GM21390 (cell line): ENCODE results near the gene KIAA0753.
"Not testable (repeated sequence)": the region's sequence is repeated elsewhere in the genome, so short reads cannot be mapped to it uniquely, and the experiment has no call there.

Experiments
- ATAC-seq: cut with Tn5 transposase; IDR thresholded peaks from one replicate; pipeline ENCODE4 v1.9.1; 2021; ENCODE audit not compliant: unreplicated experiment

The KIAA0753 gene

DNA sequence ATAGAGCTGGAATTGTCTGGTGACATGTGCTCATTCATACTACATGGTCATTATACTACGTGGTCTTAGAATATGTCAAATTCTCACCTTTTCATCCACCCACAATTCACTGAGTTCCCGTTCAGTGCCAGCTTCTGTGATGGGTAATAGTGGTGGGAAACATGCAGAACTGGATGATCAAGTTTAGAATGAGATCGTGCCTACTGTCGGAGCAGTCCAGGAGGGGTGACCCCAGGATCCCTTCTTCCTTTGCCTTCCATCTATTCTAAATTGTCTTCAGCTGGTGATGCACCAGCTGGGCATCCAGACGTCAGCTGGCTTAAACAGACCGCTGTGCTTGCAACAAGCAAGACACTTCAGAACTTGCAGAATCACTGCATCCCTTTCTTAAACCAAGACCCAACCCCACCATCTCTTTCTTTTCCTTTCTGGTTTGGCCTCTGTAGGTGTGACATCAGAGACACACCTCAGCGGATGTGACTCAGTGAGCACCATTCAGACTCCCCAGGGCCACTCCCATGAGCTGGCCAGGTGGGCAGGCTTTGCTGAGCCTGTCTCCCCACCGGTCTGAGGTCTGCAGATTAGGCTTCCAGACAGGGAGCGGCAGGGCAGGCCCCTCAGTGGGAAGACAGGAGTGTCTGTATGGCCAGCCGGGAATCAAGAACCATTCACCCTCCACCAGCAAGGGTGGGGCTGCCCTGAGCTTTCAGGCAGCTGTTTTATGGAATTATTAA lies 29.1 kb upstream of the KIAA0753 start:
- no peak for ATAC-seq

DNA sequence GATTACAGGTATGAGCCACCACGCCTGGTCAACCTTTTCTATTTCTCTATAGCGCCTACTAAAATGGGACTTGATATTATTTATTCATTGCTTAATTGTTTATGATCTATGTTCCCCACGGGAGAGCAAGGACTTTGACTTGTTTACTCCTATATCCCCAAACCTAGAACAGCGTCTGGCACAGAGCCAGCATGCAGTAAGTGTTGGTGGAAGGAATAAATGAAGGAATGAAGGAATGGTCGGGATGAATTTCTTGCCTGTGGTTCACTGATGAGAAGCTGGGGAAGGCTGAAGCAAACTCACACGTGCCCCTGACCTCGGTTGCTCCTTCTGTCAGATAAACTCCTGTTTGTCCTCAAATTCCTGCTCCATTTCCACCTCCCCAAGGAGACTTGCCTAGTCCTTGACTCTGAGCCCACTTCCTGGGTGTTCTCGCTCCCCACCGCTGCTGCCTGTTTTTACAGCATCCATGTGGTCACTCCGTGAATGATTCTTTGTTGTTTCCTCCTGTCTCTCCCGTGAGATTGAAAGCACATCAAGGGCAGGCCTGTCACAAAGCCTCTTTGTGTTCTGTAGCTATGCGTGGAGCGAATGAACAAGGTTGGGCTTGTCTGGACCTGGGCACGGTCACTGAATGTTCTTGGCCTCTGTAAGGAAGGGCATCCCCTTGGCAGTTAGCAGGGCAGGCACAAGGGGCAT lies 28.4 kb upstream of the KIAA0753 start:
- ATAC-seq, result no peak

DNA sequence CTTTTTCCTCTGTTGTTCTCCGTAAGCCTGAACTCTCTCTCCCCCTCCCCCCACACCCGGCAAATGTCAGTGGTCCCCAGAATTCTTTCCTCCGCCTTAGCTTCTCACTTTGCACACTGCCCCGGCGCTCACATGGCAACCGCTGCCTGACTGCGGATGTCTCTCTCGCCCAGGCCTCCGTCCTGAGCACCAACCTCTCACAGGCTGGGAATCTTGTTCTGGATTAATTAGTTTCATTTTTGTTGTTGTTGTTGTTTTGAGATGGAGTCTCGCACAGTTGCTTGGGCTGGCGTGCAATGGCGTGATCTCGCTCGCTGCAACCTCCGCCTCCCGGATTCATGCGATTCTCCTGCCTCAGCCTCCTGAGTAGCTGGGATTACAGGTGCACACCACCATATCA lies 27.7 kb upstream of the KIAA0753 start:
- ATAC-seq, result no peak

DNA sequence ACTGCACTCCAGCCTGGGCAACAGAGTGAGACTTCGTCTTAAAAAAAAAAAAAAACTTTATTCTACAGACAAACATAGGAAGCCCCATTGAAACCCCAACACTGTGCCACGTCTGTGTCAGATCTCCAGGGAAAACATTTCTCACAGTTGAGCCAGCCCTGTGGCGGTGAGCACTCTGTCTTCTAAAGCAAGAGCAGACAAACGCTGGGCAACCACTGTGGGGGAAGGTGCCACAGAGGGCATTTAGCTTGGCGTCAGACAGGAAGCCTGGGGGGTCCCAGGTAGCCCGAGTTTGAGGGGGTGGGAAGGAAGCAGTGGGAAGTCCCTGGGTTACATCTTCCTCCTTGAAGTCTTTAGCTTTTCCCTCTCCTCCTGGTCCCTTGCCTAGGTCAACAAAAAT lies 27.0 kb upstream of the KIAA0753 start:
- no peak for ATAC-seq

DNA sequence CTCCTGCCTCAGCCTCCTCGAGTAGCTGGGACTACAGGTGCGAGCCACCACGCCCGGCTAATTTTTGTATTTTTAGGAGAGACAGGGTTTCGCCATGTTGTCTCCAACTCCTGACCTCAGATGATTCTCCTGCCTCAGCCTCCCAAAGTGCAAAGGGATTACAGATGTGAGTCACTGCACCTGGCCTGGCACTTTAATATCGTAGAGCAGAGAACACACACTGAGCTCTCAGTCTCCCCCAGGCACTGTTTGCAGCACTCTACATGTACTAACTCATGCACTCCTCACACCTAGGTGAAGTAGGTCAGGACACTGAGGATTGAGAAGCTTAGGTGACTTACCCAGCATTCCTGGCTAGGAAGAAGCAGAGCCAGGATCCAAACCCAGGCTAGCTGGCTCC lies 26.0 kb upstream of the KIAA0753 start:
- no peak for ATAC-seq

DNA sequence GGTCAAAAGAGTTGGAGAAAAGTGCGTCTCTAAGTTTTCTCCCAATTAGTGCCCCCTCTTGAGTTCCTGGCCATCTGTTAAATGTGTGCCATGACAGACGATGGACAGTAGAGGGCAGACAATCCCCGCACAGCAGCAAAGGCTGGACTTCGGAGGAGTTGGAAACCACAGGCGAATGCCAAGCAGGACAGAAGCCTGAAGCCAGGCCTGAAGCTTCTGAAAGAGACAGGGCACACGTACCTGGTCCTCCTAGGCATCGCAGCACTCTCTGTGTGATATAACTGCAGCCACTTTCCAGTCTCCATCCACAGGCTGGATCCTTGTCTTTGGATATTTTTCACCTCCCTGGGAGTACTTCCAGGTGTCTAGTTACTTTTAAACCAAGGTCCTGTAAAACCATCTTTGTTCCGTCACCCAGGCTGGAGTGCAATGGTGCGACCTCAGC lies 25.6 kb upstream of the KIAA0753 start:
- no peak for ATAC-seq

DNA sequence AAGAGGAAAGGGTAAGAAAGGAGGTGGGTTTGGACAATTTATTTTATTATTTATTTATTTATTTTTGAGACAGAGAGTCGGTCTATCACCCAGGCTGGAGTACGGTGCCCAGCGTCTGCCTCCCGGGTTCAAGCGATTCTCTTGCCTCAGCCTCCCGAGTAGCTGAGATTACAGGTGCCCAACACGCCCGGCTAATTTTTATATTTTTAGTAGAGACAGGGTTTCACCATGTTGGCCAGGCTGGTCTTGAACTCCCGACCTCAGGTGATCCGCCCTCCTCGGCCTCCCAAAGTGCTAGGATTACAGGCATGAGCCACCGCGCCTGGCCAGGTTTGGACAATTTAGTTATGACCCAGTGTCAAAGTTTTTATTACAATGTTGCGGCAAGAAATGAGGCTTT lies 22.7 kb upstream of the KIAA0753 start:
- ATAC-seq, result not testable (repeated sequence)

DNA sequence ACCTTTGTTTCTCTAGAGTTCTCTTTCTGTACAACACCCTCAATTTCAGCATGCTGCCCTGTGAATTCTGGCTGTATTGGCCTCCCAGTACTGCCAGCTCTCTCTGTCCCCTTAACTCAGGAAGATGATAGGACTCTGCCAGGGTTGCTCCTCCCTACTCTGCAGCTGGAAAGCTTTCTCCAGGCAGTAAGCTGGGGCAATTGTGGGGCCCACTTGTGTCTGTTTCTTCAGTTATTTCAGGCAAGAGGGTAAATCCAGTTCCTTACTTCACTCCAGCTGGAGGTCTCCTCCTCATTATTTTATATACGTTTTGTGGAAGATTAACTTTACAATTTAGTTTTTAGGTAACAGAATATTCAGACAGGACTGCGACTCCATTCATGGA lies 20.9 kb upstream of the KIAA0753 start:
- no peak for ATAC-seq

DNA sequence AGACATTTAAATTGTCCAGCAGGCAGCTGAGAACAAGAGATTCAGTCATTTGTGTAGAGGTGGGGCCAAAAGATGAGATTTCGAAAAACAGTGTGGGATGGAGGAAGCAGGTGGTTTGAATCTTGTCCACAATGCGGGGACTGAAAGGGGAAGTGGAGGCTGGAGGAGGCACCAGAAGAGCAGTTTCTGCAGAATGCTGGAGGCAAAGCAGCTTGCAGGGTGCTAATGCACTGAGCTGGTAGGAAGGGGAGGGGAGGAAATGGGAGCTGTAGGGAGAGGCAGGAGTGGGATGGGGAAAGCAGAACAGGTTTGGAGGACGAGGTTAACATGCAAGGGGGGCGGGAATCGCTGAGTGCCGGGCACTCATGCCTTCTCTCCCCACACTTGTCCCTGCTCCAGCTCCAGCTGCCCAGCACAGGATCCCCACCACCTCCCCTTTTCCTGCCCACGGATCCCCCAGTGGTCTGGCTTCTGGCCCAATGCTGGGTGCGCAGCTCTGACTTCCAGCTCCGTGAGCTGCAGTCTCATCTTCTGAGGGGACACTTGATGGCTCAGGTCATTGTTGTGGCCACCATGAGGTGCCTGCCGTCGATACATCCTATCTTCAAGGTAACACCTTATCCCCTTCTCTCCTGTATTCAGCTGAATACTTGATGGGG lies 20.4 kb upstream of the KIAA0753 start:
- ATAC-seq, result peak; percentile 78

DNA sequence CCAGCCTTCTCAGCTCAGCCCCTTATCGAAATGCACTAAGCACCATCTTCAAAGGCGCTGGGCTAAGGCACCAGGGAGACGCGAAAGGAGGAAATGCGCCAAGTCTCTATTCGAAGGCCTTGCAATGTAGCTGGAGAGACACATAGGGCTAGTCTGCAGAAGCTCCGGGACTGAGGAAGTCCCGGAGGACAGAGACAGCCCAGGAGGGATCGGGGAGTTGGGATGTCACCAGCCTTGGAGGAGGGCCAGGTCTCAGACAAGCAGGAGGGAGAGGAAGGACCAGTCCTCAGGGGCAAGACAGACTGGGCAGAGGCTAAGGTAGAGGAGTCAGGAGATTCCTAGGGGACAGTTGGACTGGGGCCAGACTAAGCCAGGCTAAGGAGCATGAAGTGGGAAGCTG lies 19.6 kb upstream of the KIAA0753 start:
- no peak for ATAC-seq

DNA sequence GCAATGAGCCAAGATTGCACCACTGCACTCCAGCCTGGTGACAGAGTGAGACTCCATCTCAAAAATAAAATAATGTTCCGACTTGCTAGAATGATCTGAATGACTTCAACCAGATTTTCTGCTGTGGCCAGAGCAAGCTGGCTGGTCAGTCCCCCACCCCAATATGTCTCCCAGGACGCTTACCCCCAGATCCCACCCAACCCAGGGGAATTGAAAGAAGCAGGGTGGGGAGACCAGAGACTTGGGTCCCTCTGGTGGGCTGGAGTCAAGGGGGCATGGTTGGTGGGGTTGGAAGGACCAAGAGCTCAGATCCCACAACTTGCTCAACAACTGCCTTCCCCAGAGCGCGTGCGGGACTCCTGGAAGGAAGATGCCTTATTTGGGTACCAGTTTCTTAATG lies 17.9 kb upstream of the KIAA0753 start:
- ATAC-seq, result not testable (repeated sequence)

DNA sequence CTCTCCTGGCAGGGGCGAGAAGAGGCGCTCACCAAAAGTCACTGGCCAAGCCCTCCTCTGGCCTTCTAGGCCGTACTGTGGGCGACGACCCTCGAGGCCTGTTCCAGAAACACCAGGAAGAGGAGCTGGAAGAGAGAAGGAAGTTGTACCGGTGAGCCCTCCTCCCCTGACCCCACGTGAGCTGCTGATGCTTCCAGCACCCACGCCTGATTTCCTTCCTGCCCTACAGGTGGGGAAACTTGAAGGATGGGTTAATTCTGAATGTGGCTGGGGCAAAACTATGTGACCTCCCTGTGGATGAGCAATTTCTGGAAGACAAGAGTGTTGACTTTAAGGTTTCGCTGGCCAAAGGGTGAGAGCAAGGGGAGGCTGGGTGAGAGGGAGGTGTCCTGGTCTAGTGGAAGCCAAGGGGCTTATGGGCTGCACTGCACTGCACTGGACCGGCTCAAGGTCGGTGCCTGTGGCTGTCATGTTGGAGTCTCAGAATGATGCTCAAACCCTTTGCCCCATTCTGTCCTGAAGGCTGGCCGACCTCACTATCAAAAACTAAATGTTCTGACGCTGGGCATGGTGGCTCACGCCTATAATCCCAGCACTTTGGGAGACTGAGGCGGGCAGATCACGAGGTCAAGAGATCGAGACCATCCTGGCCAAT lies 17.2 kb upstream of the KIAA0753 start:
- ATAC-seq, result no peak

DNA sequence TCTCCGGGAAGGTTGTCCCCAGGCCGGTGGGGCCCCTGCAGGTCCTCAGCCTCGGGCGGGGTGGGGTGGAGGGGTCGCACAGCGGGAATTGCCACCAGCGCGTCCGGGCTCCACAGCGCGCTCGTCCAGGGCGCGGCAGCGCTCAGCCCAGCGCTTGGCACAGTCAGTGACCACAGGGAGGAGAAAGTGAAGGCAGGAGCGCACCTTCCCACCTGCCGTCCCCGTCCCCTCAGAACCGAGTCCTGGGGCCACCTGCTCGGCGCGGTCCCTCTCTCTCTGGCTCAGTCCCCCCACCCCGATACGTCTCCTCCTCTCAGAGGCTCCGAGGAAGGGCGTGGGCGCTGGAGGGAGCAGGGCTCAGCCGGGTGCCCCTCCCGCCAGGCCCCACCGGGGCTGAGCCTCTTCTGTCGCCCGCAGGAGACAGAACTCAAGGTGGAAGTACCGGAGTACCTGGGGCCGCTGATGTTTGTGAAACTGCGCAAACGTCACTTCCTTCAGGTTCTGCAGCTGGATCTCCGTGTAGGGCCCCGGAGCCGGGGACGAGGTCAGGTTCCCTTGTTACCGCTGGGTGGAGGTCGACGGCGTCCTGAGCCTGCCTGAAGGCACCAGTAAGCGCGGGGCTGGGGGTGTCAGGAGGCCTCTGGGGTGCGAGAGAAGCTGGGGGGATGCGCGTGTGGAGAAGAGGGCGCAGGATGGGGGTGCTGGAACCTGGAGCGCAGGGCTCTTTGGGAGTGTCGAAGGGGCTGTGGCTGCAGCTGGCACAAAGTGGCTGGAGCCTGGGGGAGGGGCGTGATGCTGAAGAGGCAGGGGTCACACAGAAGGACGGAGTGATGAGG lies 16.5 kb upstream of the KIAA0753 start:
- not testable (repeated sequence) for ATAC-seq

DNA sequence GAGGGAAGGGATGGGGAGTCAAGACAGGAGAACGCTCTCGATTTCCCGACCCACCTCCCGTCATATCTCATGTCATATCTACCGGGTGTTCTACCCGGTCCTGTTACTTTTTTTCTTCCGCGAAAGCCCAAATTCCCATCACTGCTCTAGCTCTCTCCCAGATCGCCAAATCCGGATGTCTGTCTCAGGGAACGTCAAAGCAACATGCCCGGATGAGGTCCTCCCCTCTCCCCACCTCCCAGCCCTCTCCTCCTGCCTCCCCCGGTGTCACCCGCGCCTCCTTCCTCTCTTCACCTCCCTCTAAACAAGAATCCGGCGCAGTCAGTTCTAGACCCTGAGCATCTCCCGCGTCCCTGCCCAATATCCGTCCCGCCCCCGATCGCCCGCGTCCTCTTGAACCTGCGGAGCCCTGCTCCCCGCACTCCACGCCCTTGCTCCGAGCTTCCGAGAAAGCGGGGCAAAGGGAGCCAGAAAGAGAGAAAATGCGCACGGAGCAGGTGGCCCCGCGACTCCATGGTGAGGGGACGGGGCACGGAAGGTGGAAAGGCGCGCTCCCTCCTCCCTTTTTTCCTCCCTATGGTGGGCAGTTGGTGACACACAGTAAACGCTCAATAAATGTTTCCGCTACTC lies 15.3 kb upstream of the KIAA0753 start:
- not testable (repeated sequence) for ATAC-seq

DNA sequence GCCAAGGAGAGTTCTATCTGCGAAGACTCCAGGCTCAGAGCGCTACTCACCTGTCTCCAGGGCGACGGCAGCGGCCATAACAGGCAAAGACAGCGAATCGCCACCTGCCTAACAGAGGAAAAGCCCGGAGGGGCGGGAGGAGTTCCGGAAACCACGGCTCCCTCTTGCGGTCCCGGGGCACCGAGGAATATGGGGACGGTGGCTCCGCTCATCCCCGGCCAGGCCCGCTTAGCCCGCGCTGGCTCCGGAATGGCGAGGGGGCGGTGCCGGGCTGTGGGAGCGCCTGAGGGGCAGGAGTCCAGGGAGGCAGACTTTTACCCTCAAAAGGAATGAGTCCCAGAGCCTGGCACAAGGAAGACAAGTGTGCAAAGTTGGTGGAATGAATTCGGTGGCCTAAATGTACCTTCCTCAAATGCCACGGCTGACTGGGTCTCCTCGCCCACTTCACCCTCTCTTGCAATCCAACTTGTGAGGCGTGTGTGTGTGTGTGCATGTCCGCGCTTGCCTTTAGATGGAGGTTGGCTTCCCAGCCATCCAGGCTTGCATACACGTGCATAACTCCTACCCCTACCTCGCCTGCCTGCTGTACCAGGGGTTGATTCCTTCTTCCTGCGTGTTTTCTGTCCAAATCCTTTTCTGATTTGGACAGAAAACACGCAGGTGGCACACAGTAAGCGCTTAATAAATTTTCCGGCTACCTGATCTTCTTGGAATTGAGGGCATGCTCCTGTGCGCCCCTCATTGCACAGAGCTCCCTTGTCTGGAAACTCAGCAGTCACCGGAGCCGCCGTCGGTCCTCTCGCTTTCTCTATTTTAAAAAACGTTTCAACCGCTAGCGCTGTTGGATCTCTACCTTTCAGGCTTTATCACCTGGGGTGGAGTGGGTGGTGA lies 14.6 kb upstream of the KIAA0753 start:
- ATAC-seq, result no peak

DNA sequence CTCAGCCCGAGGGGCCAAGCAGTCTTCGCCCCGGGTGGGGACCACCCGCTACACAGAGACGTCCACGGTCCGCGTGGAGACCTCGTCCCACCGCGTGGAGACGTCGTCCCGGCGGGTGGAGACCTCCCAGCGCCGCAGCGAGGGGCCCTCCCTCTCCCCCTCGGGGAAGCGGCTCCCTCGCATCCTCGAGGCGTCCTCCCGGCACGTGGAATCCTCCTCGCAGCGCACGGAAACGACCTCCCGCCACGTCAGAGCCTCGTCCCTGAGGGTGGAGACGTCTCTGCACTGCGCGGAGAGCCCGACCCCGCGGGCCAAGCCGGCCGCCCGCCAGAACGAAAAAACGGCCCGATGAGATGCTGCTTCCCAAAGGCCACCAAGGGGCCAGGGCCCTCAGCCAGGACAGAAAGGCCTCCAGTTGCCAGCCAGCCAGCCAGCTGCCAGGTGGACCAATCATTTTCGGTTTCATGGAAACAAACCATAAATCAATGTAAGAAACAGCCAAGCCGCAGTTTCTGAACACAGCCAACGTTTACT lies 11.5 kb upstream of the KIAA0753 start:
- ATAC-seq, result peak; percentile 10

DNA sequence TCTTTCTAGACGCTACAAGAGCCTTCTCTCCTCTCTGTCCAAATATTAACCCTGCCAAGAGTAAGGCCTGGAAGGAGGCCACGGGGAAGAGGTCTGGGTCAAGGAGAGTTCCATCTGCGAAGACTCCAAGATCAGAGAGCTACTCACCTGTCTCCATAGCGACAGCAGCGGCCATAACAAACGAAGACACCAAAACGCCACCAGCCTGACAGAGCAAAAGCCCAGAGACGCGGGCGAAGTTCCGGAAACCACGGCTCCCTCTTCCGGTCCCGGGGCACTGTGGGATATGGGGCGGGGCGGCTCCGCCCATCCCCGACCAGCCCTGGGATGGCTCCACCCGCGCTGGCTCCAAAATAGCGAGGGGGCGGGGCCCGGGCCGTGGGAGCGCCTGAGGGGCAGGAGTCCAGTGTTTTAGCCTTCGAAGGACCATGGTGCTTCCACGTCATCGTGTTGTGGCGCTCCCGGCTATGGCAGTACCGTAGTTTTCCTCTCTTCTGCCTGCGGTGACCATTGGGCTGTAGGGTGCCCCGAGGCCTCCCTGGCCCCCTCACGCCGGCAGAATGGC lies 10.9 kb upstream of the KIAA0753 start, which contains the start of the genes C17orf100 and MED31:
C17orf100 (plus strand) TSS at position 409 of the 565 bp plus-strand sequence; CDS start at position 561, 152 bp downstream.
MED31 (minus strand) TSS at position 252 of the 565 bp plus-strand sequence; CDS start at position 175, 77 bp downstream.
- peak; percentile 88 for ATAC-seq

DNA sequence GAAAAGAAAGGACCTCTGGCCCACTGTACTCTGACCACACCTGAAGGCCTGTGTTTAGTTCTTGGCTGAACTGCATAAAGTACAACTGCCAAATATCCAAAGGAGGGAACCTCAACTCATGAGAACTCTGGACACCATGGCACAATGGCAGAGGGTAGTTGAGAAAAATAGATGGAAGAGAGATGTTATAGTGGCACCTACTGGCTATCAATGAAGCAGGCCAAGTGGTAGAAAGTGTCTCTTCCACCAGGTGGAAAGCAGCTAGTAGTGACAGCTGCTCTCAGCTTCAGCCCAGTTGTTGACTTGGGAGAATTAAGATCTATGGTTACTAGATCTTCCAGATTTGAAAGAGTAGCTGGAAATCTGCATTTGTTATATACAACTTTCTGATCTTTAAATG lies 7.7 kb upstream of the KIAA0753 start:
- no peak for ATAC-seq
